GM18499 (cell line): ENCODE data around the gene MVK.

Experiments used
- ATAC-seq: cut with Tn5 transposase; IDR thresholded peaks from one replicate; pipeline ENCODE4 v1.9.1; 2021; ENCODE audit warnings: moderate number of reproducible peaks; ENCODE audit not compliant: insufficient read depth, unreplicated experiment

MVK gene

DNA sequence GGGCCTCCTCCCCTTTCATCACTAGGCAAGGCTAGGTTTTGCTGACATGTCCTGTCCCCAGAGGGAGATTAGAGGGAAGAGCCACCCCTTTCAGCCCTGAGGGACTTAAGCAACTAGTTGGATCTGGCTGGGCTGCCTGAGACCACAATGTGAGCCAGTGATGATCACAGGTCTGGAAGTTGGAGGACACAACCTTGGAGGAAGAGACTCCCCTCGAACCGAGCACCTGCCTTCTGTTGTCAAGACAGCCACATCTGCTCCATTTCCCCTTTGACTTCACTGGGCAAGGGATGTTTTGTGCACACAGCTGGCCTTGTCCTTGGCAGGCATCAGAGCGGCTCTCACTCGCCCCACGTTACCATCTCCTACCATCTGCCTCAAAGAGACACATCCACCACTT is 31.4 kb downstream of the MVK start:
- no peak for ATAC-seq

DNA sequence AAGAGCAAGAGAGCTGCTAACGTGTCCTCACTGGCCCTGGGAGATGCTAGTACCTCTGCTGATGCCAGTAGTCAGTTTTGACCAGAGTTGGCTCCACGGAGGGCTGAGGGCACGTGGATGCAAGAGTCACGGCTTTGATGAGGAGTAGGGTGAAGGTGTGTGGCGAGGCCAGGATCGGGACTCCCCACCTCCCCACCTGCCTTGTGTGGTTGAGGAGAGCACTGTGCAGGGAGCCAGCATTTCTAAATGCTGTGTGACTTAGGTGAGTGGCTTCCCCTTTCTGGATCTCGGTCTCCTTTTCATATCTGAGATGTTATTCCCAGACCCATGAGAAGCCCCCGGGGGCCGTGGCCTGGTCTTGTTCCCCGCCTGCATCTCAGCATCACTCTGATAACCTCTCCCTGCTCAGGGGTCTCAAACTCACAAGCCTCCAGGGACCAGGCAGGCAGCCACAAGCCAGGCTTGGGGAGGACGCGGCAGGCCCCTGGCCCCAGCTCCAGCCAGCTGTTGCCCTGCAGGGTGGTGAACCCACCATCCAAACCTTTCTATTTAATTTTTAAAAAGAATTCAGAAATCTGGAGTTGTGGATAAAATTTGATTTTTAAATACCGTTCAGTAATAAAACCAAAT is 32.1 kb downstream of the MVK start:
- ATAC-seq = no peak

DNA sequence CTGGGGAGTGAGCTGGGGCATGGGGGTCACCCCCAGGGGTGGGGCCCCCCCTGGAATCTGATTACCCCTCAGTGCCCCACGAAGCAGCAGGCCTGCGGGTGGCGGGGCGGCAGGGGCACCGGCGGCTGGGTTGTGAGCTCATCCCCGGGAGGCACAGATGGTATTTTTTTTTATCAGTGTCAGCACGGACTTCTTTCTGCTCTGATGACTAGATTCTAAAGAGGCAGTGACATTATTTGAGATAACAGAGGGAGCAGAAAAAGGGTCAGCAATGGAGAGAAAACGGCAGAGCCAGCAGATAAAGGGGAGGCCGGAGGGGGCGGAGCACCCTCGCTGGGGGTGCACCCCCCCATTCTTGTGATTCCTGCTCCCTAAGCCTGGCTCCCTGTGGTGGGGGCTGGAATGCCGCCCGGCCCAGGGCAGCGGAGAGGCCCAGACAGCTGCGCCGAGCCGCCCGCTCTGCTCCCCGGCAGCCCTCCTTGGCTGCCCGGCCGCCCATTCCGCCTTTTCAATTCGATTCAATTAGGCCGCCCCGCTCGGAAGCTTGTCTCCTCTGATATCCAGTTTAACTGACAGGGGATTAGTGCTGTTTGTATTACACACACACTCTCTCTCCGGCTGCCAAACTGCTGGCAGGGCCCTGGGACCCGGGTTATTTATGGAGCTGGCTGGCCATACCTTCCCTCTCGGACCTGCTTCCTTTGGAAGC is 32.9 kb downstream of the MVK start:
- ATAC-seq = no peak

DNA sequence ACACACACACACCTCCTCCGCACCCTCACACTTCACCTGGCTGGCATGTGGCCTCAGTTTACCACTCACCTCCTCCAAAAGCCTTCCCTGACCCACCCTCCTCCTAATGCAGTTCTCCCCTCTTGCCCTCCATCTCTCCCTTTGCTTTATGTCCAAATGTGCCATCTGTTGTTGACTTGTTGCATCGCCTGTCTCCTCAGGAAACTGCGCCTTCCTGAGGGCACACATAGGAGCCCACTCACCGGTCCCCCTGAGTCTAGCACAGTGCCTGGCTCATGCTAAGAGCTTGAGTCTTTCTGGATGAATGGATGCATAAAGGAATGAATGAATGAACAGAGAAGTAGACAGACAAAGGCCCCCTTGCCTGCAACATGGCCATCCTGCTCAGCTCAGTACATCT is 34.0 kb downstream of the MVK start:
- ATAC-seq = no peak

DNA sequence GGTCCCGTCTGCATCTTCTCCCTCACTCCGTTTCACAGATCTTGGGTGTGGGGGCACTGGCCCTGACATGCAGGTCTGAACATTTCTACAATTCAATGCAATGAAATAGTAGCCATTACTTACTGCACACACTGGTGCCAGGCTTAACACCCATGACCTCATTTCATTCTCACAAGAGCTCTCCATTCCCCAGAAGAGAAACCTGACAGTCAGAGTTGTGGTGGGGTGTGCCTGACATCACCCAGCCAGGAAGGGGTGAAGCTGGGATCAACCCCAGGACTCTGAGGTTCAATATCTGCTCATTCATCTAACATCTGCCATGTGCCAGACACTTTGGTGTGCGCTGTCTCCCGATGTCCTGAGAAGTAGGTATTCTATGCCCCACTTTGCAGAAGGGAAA is 34.7 kb downstream of the MVK start:
- no peak for ATAC-seq

DNA sequence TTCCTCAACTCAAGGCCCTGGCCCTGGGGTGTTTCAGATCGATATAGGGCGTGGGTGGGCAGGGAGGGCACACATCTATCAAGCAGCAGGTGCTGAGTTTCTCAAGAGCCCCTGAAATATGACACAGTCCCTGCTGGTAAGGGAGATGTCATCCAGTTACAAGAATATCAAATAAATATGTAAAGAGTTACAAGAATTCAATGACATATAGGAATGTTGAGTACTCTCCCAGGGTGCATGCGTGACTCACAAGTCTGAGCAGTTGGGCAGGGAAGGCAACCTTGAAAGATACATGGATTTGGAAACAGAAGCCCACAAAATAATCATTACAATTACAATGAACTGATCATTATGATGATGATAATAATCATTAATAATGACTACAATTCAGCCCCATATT is 35.2 kb downstream of the MVK start:
- no peak for ATAC-seq

DNA sequence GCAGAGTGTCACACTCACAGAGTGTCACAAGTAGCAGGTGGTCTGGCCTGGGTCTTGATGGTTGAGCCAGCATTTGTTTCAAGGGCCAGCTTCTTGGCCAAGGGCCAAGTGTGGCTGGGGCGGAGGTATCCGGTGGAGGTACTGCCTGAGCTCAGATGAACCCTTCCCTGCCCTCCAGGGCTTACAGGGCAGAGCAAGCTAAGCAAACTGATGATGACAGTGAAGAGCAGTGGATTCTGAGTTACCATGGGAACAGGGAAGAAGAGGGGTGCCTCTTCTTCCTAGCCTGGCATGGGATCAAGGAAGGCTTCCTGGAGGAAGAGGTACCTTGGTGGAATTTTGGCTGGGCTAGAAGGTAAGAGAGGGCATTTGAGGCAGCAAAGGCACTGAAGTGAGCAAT is 35.7 kb downstream of the MVK start:
- ATAC-seq = no peak

DNA sequence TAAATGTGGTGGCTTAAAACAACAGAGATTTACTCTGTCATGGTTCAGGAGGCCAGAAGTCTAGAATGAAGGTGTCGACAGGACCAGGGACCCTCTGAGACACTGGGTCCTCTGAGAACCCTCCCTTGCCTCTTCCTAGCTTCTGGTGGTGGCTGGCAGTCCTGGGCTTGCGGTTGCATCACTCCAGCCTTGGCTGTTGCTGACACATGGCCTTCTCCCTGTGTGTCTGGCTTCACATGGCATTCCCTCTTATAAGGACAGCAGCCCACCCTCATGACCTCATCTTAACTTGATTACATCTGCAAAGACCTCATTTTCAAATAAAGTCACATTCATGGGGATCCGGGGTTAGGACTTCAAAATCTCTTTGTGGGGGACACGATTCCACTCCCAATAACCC is 36.9 kb downstream of the MVK start:
- ATAC-seq = no peak

DNA sequence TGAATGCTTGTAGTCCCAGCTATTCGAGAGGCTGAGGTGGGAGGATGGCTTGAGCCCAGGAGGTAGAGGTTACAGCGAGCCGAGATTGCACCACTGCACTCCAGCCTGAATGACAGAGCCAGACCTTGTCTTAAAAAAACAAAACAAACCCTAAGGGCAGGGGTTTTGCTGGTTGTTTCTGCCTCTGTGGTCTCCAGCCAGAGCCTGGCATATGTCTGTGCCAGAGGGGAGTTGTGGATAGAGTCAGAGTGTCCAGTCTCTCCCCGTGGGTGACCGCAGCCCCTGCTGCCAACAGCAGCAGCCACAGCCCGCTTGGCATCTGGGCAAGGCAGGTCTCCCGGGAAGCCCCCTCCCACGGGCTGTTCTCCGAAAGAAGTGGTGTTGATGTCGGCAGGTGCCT is 37.6 kb downstream of the MVK start:
- no peak for ATAC-seq

DNA sequence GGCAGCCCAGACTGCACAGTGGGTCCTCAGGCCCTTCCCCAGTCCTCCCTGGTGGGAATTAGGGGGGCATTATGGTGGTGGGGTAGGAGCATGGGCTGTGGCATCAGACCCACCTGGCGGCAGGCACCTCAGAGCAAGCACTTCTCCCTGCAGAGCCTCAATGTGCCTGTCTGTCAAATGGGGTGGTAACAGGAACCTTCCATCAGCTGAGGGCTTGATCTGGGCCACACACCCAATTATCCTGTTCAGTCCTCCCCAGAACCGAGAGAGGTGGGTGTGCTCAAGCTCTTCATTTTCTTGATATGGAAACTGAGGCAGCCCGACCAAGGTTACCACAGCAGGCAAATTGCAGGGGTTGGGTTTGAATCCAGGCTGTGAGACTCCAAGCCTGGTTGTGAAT is 38.4 kb downstream of the MVK start:
- no peak for ATAC-seq

DNA sequence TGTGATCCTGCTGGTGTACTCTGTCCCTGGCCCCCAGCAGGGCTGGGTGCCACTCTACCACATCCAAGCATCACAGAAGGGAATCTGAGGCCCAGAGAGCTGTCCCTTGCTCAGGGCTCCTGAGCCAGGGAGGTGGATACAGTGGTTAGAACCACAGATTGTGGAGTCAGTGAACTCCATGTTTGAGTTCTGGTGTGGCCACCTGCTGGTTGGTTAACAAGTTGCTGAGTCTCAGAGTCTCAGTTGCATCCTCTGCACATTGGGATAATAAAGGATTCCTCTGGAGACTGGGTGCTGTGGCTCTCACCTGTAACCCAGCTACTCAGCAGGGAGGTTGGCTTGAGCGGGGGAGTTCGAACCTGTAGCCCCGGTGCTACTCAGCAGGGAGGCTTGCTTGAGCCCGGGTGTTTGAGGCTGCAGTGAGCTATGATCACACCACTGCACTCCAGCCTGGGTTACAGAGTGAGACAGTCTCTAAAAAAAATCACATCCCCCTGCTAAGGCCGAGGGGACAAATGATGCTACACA is 39.4 kb downstream of the MVK start:
- no peak for ATAC-seq

DNA sequence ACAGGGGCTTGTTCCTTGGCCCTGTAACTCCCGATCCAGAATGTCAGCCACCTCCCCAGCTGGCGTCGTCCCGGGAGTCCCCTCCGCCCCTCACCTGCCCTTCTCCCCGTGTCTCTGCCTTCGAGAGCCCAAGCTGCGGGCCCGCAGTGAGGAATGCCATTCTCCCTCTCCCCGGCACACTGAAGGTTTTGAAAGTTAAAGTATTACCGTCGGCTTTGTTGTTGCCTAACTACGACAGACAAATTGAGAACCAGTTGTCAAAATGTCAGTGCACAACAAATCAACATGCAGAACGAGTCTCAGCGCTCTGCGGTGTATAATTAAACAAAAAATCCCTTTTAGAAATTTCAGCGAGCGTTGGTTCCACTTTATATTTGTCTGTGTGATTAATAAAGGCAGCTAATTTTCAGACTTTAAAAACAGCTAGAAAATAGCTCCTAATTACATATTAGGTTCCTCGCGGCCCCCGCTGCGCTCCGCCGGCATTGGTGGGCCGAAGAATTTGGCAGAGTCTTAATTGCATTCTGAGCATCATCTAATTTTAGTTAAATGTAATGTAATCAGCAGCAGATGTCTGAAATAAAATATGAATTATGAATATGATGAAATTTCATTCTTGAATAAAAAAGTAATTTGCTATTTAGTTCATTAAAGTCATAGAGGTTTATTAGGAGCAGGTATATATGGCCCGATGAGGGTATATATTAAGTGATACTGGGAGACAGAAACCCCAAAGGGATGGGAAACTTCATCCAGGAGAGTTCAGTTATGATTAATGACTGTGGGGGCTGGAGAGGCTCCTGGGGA is 40.3 kb downstream of the MVK start:
- ATAC-seq = no peak

DNA sequence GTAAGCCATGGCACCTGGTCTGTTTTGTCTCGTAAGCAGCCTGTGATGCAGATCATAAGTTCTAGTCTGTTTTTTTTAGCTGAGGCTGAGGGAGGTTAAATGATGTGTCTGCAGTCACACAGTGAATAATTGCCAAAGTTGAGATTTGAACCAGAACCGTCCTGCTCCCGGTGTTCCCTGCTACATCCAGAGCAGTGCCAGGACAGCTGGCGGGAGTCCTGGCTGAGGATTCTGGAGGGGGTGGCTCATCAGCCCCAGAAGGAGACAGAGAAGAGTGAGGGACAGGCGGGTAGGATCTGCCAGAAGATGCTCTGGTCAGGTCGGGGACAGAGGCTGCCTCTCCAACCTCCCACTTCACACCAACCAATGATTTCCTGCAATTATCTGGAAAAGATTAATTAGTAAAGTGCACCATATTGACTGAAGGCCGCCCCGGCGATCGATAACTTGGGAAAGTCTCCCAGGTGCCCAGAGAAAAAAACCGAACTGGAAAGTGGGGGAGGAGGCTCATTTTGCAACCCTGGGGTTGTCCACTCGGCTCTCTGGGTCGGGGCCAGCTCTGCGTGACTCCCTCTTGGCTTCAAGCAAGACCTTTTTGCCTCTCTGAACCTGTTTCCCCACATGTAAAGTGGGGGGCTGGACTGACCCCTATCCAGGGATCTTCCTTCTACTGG is 42.1 kb downstream of the MVK start:
- ATAC-seq = no peak

DNA sequence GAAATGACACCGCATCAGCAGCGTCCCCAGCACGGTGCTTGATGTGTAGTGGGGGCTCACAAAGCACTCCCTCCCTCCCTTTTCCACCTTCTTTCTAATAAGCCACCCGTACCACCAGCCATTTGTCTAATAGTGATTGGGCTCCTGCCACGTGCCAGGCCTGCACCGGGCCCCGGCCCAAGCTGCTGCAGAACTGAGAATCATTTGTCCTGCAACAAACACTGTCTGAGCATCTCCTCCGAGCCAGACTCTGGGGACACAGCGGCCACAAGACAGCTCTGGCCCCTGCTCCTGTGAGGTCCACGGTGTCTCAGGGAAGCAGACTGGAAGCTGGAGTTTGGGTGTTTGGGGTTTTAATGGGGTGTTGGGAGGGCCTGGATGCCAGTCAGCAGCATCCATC is 43.9 kb downstream of the MVK start:
- no peak for ATAC-seq

DNA sequence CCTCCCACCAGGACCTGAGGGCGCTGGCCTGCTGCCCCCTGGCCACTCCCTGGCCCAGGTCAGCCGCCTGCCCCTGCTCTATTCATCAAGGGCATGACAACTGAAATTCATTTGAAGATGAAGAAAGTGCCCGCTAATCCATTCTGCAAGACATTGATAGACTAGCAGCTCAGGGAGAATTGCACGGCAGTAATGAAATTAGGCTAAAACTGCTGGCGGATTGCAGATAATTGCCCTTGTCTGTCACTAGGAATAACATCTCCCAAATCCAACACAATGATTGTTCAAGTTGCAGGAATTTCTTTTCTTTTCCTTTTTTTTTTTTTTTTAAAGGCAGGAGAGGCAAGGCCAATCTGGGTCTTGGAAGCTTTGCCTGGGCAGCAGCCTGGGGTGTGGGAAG is 44.5 kb downstream of the MVK start:
- no peak for ATAC-seq

DNA sequence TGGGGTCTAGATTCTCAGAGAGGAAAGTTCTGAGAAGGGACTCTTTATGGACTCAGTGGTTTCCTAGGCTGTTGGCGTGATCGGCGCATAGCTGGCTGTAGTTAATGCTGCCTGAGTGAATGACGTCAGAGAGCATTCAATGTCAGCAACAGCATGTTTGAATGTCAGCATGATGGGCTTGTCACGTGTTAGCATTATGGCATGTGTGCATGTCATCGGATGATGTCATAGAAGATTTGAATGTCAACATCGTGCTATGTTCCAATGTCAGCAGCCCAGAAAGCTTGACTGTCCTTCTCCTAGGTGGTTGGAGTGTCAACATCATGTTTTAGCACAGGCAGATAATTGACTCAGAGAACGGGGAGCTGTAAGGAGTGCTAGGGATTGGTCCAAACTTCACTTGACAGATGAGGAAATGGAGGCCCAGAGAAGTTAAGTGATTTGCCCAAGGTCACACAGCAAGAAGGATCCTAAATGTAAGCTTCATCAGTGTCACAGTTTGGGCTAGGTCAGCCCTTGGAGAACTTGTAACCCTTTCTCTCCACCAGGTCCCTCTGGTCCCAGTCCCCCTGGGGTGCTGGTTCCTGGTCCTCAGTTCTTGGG is 45.5 kb downstream of the MVK start:
- no peak for ATAC-seq

DNA sequence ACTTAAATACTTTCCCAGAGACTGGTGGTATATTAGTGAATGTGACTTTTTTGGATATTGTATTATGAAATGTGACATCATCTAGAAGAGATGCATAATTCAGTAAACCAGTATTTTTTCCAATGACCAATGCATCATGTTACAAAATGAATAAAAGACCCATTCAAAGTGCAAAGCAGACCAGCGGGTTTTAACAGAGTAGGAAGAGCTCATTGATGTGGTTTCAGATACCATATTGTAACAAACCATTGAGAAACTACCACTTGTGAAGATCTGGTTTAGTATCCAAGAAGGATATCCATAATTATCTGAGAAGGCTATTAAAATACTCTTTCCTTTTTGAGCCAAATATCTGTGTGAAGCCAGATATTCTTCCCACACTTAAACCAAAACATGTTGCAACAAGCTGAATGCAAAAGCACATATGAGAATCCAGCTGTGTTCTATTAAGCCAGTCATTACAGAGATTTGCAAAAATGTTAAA is 47.7 kb downstream of the MVK start:
- no peak for ATAC-seq

DNA sequence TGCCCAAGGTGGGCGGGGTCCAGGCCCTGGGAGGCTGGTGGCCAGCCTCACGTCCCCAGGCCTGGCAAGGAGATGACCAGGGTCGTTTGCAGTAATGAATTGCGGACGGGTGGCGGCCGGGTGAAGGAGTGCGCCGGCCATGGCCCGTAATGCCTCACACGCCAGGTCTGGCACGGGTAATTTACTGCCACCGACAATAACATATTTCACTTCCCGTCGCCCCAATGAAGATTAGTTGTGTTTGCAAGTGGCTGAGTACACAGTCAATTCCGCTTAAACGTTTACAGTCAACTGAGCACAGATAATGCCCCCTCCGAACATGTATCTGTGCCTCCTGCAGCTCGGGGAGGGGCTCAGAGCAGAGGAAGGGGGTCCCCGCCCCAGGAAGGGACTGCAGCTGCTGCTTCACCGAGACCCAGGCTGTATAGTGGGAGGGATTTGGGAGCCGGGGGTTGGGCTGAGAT is 48.3 kb downstream of the MVK start:
- no peak for ATAC-seq

DNA sequence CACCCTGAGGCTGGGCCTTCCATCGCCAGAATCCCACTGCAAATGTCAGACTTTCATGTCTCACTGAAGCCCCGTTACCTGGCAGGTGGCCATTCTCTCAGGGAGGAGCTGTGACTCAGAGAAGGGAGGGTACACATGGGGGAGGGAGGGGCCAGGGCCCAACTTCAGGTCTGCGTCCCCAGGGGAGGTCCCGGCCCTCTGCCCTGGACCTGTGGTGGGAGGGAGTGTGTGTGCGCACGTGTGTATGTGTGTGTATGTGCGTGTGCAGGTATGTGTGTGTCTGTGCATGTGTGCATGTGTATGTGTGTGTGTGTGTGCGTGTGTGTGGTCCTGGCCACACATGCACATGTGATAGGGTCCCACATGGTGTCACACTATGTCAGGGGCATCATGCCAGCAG is 50.9 kb downstream of the MVK start:
- ATAC-seq = no peak

DNA sequence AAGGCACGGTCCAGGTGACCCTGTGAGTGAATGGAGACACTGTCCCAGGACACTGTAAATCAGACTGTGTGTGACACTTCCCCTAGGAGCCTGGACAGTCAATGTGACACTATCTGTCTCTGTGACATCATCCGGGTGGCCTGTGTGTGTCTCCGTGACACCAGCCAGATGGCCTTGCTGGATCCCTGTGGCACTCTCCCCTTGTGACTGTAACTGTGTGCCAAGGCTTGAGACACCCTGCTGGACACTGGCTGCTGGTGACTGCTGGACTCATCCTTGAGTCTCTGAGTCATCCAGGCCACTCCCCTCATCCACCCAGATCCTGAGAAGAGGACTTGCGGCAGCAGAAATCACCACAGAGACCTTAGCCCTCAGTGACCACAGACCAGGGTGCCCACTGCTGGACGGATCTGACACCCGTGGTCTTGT is 51.6 kb downstream of the MVK start:
- no peak for ATAC-seq
